ENCODE results near the gene EVA1A. TPM values are rescaled to one million over a fixed set of nuclear protein-coding genes. Genes with fewer than 3 reads are reported as not detected.

EVA1A gene, protein sequence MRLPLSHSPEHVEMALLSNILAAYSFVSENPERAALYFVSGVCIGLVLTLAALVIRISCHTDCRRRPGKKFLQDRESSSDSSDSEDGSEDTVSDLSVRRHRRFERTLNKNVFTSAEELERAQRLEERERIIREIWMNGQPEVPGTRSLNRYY
- 7.0 to 10.9 TPM (median 8.7 TPM) in 5 replicates for total RNA-seq (2022; extraction: Qiagen RNA extraction)

DNA sequence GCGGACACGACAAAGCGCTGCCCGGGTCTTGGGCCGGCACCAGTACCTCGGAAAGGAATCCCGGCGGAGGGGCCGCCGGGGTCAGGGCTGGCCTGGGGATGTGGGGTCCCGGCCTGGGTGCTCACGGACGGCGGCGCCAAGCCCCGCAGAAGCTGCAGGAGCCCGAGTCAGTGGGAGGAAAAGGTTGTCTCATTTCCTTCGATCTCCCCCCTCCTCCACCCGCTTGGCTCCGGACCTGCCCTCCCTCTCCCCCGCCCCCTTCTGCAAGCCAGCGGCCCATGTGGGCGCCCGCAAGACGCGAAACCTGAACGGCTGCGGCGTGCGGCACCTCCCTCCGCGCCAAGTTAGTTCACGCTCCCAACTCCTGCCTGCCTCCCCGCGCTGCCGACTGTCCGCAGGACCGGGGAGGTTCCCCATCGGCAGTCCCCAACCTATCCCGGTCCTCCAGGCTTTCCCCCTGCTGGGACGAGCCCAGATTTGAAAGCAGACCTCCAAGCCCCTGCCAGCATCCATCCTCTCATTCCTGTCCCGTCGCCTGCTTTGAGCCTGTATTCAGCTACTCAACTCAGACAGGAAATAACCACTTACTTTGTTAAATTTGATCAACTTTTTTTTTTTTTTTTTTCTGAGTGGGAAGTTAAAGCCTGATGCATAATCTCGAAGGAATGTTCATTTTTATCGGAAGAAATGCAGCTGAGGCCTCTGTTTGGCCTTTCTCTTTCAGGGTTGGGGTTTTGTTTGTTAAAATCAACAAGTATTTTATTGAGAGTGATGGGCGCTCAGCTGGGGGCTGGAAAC lies at the start of gene EVA1A:
Gene EVA1A (minus strand): TSS at position 172 of the 798 bp plus-strand sequence. CDS start 42,799 bp downstream, outside the sequence.

Other genes with a start within 250 kb of the EVA1A start
- 61.4 to 74.0 TPM (median 70.9 TPM) in 5 replicates for gene MRPL19, start 85.8 kb upstream of the EVA1A start, total RNA-seq (2022; extraction: Qiagen RNA extraction)
- 11.7 to 15.9 TPM (median 13.3 TPM) in 5 replicates for gene GCFC2, start 150.0 kb upstream of the EVA1A start, total RNA-seq (2022; extraction: Qiagen RNA extraction)